SKM-1 treated with dmso at 0.1 percent for 144 hours (cell line): ENCODE results near the gene SLC37A1.

Experiments used
- DNase-seq: peaks from one replicate; lab custom pipeline; 2025; ENCODE audit not compliant: unreplicated experiment; lab: John Stamatoyannopoulos, UW

SLC37A1 gene

DNA sequence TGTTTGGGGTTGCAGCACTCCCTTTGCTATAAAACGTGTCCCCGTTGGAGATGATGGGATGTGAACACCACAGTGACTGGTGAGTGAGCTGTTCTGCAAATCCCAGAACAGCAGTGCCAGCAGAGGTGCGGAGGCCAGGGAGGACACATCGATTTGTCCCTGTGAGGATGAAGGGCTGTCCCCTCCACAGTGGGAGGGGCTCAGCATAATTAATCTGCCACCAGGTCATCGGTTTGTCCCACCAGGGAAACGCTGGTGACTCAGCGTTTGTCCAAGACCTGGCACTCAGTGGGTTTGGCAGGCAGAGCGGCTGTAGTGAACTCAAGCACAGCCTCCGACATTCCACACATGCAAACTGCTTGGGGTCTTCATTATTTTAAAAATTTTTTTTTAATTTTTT lies 117.0 kb downstream of the SLC37A1 start:
- no peak for DNase-seq
